KMS-11 (cell line): Measurements from ENCODE around the gene KLF13.

Source experiments
- H2AFZ ChIP-seq: fragments of 200-600 bp; sonication (generic); 2 replicates; pipeline ENCODE4 v1.6.1; 2016; ENCODE audit warnings: antibody characterized with exemption, mixed run types, low read depth
- H3K27ac ChIP-seq: fragments of 200-600 bp; sonication (generic); 2 replicates; pipeline ENCODE4 v1.6.1; 2016; ENCODE audit warnings: mild to moderate bottlenecking, mixed run types
- H3K27me3 ChIP-seq: fragments of 200-600 bp; sonication (generic); 2 replicates; pipeline ENCODE4 v1.6.1; 2017; ENCODE audit warnings: mild to moderate bottlenecking, low read depth, mixed run types, moderate library complexity; ENCODE audit not compliant: insufficient read depth
- H3K36me3 ChIP-seq: fragments of 200-600 bp; sonication (generic); 2 replicates; pipeline ENCODE4 v1.6.1; 2017; ENCODE audit warnings: mild to moderate bottlenecking, mixed run types; ENCODE audit not compliant: insufficient read depth
- H3K4me1 ChIP-seq: fragments of 200-600 bp; sonication (generic); 2 replicates; pipeline ENCODE4 v1.6.1; 2016; ENCODE audit warnings: mild to moderate bottlenecking, low read depth, mixed run types; ENCODE audit not compliant: poor library complexity, severe bottlenecking
- H3K4me2 ChIP-seq: fragments of 200-600 bp; sonication (generic); 2 replicates; pipeline ENCODE4 v1.7.0; 2016; ENCODE audit warnings: mild to moderate bottlenecking, mixed run types
- H3K4me3 ChIP-seq: fragments of 200-600 bp; sonication (generic); IDR thresholded peaks from 2 replicates; pipeline ENCODE4 v1.6.1; 2017; ENCODE audit warnings: low read depth, low read length, mixed read lengths; ENCODE audit not compliant: insufficient read depth
- H3K79me2 ChIP-seq: fragments of 200-600 bp; sonication (generic); 2 replicates; pipeline ENCODE4 v1.6.1; 2016; ENCODE audit warnings: low read depth, mixed run types; ENCODE audit not compliant: insufficient read depth
- H3K9ac ChIP-seq: fragments of 200-600 bp; sonication (generic); 2 replicates; pipeline ENCODE4 v1.6.1; 2016; ENCODE audit warnings: mild to moderate bottlenecking, mixed run types
- H4K20me1 ChIP-seq: fragments of 200-600 bp; sonication (generic); 2 replicates; pipeline ENCODE4 v1.6.1; 2016; ENCODE audit warnings: mild to moderate bottlenecking, mixed run types; ENCODE audit not compliant: insufficient read depth
- CTCF ChIP-seq: fragments of 200-600 bp; sonication (generic); conservative IDR thresholded peaks from 2 replicates; pipeline ENCODE4 v1.6.1; 2017; ENCODE audit warnings: low read depth, mild to moderate bottlenecking, antibody characterized with exemption, low read length, moderate library complexity, mixed read lengths

The KLF13 gene

GRCh38 chr15:31383139-31383538, 56.5 kb downstream of the KLF13 start:
- H3K36me3 ChIP-seq: peaks cover 9% of the 10 kb centered on the region; the same call in 1 of the 2 replicates
- TF ChIP-seq CTCF: no peak
- H3K4me3 ChIP-seq: no peak overlapping the region
- no peak overlapping the region for H3K9ac ChIP-seq
- H3K27ac ChIP-seq: no peak overlapping the region
- no peaks in the 10 kb centered on the region for H4K20me1 ChIP-seq
- no peak overlapping the region for H2AFZ ChIP-seq
- no peaks in the 10 kb centered on the region for H3K27me3 ChIP-seq
- H3K4me1 ChIP-seq: no peaks in the 10 kb centered on the region
- H3K79me2 ChIP-seq: no peaks in the 10 kb centered on the region
- H3K4me2 ChIP-seq: no peak overlapping the region

DNA sequence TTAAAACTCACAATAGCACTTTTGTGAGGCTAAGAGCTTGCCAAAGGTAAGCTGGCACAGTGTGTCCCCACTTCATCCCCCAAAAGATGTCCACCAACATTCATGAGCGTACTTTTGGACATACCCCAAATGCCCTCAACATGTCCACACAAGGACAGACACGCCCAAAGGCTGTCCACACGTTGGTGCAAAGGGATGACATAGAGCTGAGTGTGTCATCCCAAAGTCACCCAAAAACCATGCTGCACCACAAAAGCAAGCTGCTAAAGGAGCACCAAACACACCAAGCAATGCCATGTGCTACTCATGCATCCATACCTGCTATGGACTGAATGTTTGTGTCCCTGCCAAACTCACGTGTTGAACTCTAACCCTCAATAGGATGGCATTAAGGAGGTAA, 57.9 kb downstream of the KLF13 start:
- no peak overlapping the region for H3K9ac ChIP-seq
- no peaks in the 10 kb centered on the region for H3K79me2 ChIP-seq
- peaks cover under 1% of the 10 kb centered on the region; the same call in 1 of the 2 replicates for H3K36me3 ChIP-seq
- H3K4me2 ChIP-seq: no peak overlapping the region
- H4K20me1 ChIP-seq: no peaks in the 10 kb centered on the region
- H3K27me3 ChIP-seq: no peaks in the 10 kb centered on the region
- TF ChIP-seq CTCF: no peak
- H3K4me3 ChIP-seq: no peak overlapping the region
- no peak overlapping the region for H3K27ac ChIP-seq
- no peaks in the 10 kb centered on the region for H3K4me1 ChIP-seq
- H2AFZ ChIP-seq: no peak overlapping the region

DNA sequence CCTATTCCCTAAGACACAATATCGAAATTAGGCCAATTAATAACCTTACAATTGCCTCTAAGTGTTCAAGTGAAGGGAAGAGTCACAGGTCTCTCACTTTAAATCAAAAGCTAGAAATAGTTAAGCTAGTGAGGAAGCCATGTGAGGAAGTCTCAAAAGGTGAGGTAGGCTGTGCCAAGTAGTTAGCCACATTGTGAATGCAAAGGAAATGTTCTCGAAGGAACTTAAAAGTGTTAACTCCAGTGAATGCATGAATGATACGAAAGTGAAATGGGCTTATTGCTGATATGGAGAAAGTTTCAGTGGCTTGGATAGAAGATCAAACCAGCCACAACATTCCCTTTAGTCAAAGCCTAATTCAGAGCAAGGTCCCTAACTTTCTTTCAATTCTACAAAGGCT, 59.1 kb downstream of the KLF13 start:
- H3K79me2 ChIP-seq: no peaks in the 10 kb centered on the region
- H3K4me2 ChIP-seq: no peak overlapping the region
- TF ChIP-seq CTCF: no peak
- no peak overlapping the region for H2AFZ ChIP-seq
- no peaks in the 10 kb centered on the region for H3K36me3 ChIP-seq
- no peak overlapping the region for H3K4me3 ChIP-seq
- H4K20me1 ChIP-seq: no peaks in the 10 kb centered on the region
- H3K9ac ChIP-seq: no peak overlapping the region
- H3K27me3 ChIP-seq: no peaks in the 10 kb centered on the region
- no peaks in the 10 kb centered on the region for H3K4me1 ChIP-seq
- no peak overlapping the region for H3K27ac ChIP-seq

DNA sequence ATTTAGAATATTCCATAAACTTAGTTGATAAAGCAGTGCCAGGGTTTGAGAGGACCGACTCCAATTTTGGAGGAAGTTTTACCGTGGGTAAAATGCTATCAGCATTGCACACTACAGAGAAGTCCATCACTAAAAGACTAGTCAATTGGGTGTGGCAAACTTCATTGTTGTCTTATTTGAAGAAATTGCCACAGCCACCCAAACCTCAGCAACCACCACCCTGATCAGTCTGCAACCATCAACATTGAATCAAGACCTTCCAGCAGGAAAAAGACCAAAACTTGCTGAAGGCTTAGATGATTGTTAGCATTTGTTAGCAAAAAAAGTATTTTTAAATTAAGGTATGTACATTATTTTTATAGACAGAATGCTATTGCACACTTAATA, 60.5 kb downstream of the KLF13 start:
- Histone ChIP-seq H3K79me2 (no peaks in the 10 kb centered on the region), H4K20me1 (no peaks in the 10 kb centered on the region), H3K4me3 (no peak overlapping the region), H3K4me2 (no peak overlapping the region), H3K9ac (no peak overlapping the region), H3K36me3 (no peaks in the 10 kb centered on the region), H3K4me1 (no peaks in the 10 kb centered on the region), H3K27me3 (no peaks in the 10 kb centered on the region), H2AFZ (no peak overlapping the region), H3K27ac (no peak overlapping the region)
- no peak for TF ChIP-seq CTCF
